BLaER1 (cell line): ENCODE data around the gene SERPINA4.
"Not testable (repeated sequence)": the region's sequence is repeated elsewhere in the genome, so short reads cannot be mapped to it uniquely, and the experiment has no call there.

Experiments used
- H3K27ac ChIP-seq: shearing (Covaris generic); formaldehyde crosslinking; 2 replicates; pipeline ENCODE4 v1.8.1; 2022
- H3K27me3 ChIP-seq: shearing (Covaris generic); formaldehyde crosslinking; 2 replicates; pipeline ENCODE4 v1.8.1; 2022
- H3K36me3 ChIP-seq: shearing (Covaris generic); formaldehyde crosslinking; 2 replicates; pipeline ENCODE4 v1.8.1; 2022
- H3K4me1 ChIP-seq: shearing (Covaris generic); formaldehyde crosslinking; 2 replicates; pipeline ENCODE4 v1.8.1; 2022
- H3K4me2 ChIP-seq: shearing (Covaris generic); formaldehyde crosslinking; 2 replicates; pipeline ENCODE4 v1.8.1; 2022
- H3K4me3 ChIP-seq: shearing (Covaris generic); formaldehyde crosslinking; 2 replicates; pipeline ENCODE4 v1.8.1; 2022
- H3K9ac ChIP-seq: shearing (Covaris generic); formaldehyde crosslinking; 2 replicates; pipeline ENCODE4 v1.8.1; 2022
- H3K9me3 ChIP-seq: shearing (Covaris generic); formaldehyde crosslinking; 2 replicates; pipeline ENCODE4 v1.8.1; 2022
- H4K20me1 ChIP-seq: shearing (Covaris generic); formaldehyde crosslinking; 2 replicates; pipeline ENCODE4 v1.8.1; 2022
- Cebpa-rat ChIP-seq: shearing (Covaris generic); IDR thresholded peaks from 2 replicates; pipeline ENCODE4 v1.8.1; 2022

The SERPINA4 gene

GRCh38 chr14:94573475-94574277 lies 12.4 kb downstream of the SERPINA4 start:
- Histone ChIP-seq H3K4me1 (no peaks in the 10 kb centered on the region), H3K27me3 (no peaks in the 10 kb centered on the region), H3K9me3 (no peaks in the 10 kb centered on the region), H3K4me2 (no peak overlapping the region), H3K9ac (no peak overlapping the region), H3K4me3 (no peak overlapping the region), H4K20me1 (no peaks in the 10 kb centered on the region), H3K36me3 (no peaks in the 10 kb centered on the region), H3K27ac (no peak overlapping the region)
- no peak for TF ChIP-seq Cebpa-rat

GRCh38 chr14:94574336-94574735 lies 13.1 kb downstream of the SERPINA4 start:
- Histone ChIP-seq H4K20me1 (no peaks in the 10 kb centered on the region), H3K27me3 (no peaks in the 10 kb centered on the region), H3K27ac (no peak overlapping the region), H3K36me3 (no peaks in the 10 kb centered on the region), H3K4me1 (no peaks in the 10 kb centered on the region), H3K9me3 (no peaks in the 10 kb centered on the region), H3K4me3 (no peak overlapping the region), H3K9ac (no peak overlapping the region), H3K4me2 (no peak overlapping the region)
- TF ChIP-seq Cebpa-rat: no peak

- Histone ChIP-seq H4K20me1 (no peaks in the 10 kb centered on the region), H3K27me3 (no peaks in the 10 kb centered on the region), H3K4me1 (no peaks in the 10 kb centered on the region), H3K4me3 (no peak overlapping the region), H3K36me3 (no peaks in the 10 kb centered on the region), H3K4me2 (no peak overlapping the region), H3K9ac (no peak overlapping the region), H3K27ac (no peak overlapping the region), H3K9me3 (no peaks in the 10 kb centered on the region)
- TF ChIP-seq Cebpa-rat: no peak
These were observed 14.7 kb downstream of the SERPINA4 start for GRCh38 chr14:94575730-94576585.

- not testable (repeated sequence) for H3K27ac ChIP-seq, H3K36me3 ChIP-seq, H4K20me1 ChIP-seq, H3K27me3 ChIP-seq, H3K4me3 ChIP-seq, H3K9ac ChIP-seq, H3K4me1 ChIP-seq, H3K4me2 ChIP-seq, H3K9me3 ChIP-seq
These were observed 16.2 kb downstream of the SERPINA4 start for GRCh38 chr14:94577472-94577871.

- Histone ChIP-seq H3K4me1 (no peaks in the 10 kb centered on the region), H3K27ac (no peak overlapping the region), H4K20me1 (no peaks in the 10 kb centered on the region), H3K4me2 (no peak overlapping the region), H3K9ac (no peak overlapping the region), H3K9me3 (no peaks in the 10 kb centered on the region), H3K27me3 (no peaks in the 10 kb centered on the region), H3K4me3 (no peak overlapping the region), H3K36me3 (no peaks in the 10 kb centered on the region)
- TF ChIP-seq Cebpa-rat: no peak
These were observed 17.5 kb downstream of the SERPINA4 start for GRCh38 chr14:94578712-94579111.

- no peak for TF ChIP-seq Cebpa-rat
- no peak within 1 kb of the TSS for H3K4me2 ChIP-seq
- no peak within 1 kb of the TSS for H3K9ac ChIP-seq
- no peak within 1 kb of the TSS for H3K27ac ChIP-seq
- H4K20me1 ChIP-seq: no peaks in the 10 kb centered on the region
- H3K4me3 ChIP-seq: no peak within 1 kb of the TSS
- H3K9me3 ChIP-seq: no peaks in the 10 kb centered on the region
- H3K27me3 ChIP-seq: no peaks in the 10 kb centered on the region
- H3K36me3 ChIP-seq: no peaks in the 10 kb centered on the region
- no peaks in the 10 kb centered on the region for H3K4me1 ChIP-seq
These were observed 20.1 kb downstream of the SERPINA4 start, which contains the start of gene SERPINA5 for GRCh38 chr14:94581127-94581999. Gene SERPINA5, plus strand, starts transcription at chr14:94581426. Its CDS starts 5,937 bp downstream, at chr14:94587363.

- Histone ChIP-seq H3K4me1 (no peaks in the 10 kb centered on the region), H3K36me3 (no peaks in the 10 kb centered on the region), H3K9ac (no peak overlapping the region), H3K9me3 (no peaks in the 10 kb centered on the region), H3K27me3 (no peaks in the 10 kb centered on the region), H3K27ac (no peak overlapping the region), H3K4me3 (no peak overlapping the region), H3K4me2 (no peak overlapping the region), H4K20me1 (no peaks in the 10 kb centered on the region)
- no peak for TF ChIP-seq Cebpa-rat
These were observed 21.0 kb downstream of the SERPINA4 start for GRCh38 chr14:94582199-94582750.

GRCh38 chr14:94582851-94583250 lies 21.6 kb downstream of the SERPINA4 start:
- Histone ChIP-seq H3K4me3 (no peak overlapping the region), H3K9me3 (no peaks in the 10 kb centered on the region), H4K20me1 (no peaks in the 10 kb centered on the region), H3K4me2 (no peak overlapping the region), H3K27me3 (no peaks in the 10 kb centered on the region), H3K36me3 (no peaks in the 10 kb centered on the region), H3K4me1 (no peaks in the 10 kb centered on the region), H3K27ac (no peak overlapping the region), H3K9ac (no peak overlapping the region)
- TF ChIP-seq Cebpa-rat: no peak

- no peak overlapping the region for H3K9ac ChIP-seq
These were observed 22.3 kb downstream of the SERPINA4 start for GRCh38 chr14:94583557-94583956.

More at GRCh38 chr14:94583557-94583956, 22.3 kb downstream of the SERPINA4 start:
- Histone ChIP-seq H3K27me3 (no peaks in the 10 kb centered on the region), H3K4me2 (no peak overlapping the region), H3K4me1 (no peaks in the 10 kb centered on the region), H3K36me3 (no peaks in the 10 kb centered on the region), H3K27ac (no peak overlapping the region), H4K20me1 (no peaks in the 10 kb centered on the region), H3K4me3 (no peak overlapping the region), H3K9me3 (no peaks in the 10 kb centered on the region)
- TF ChIP-seq Cebpa-rat: no peak
